ENCODE data around the gene METTL2B. TPM values are rescaled to one million over a fixed set of nuclear protein-coding genes. Genes with fewer than 3 reads are reported as not detected.

METTL2B gene
- total RNA-seq (ENCODE audit: insufficient read depth, low replicate concordance): 18.3 TPM

- peak; percentile 97 for DNase-seq (ENCODE audit: low spot score)
Observed at GRCh38 chr7:128476402-128477335, at the start of gene METTL2B. METTL2B (plus strand) TSS chr7:128476748; CDS start chr7:128476766, 18 bp downstream.

- peak; percentile 70 for DNase-seq (ENCODE audit: low spot score)
Observed at GRCh38 chr7:128427289-128427891, 49.2 kb upstream of the METTL2B start.

- no peak for DNase-seq (ENCODE audit: low spot score)
Observed at GRCh38 chr7:128430207-128430606, 46.3 kb upstream of the METTL2B start.

GRCh38 chr7:128431221-128431620, 45.3 kb upstream of the METTL2B start:
- no peak for DNase-seq (ENCODE audit: low spot score)

- no peak for DNase-seq (ENCODE audit: low spot score)
Observed at GRCh38 chr7:128431754-128432153, 44.8 kb upstream of the METTL2B start.

GRCh38 chr7:128434413-128435326, 41.9 kb upstream of the METTL2B start:
- DNase-seq (ENCODE audit: low spot score): no peak

- peak; percentile 33 for DNase-seq (ENCODE audit: low spot score)
Observed at GRCh38 chr7:128435327-128435686, 41.2 kb upstream of the METTL2B start.

- DNase-seq (ENCODE audit: low spot score): no peak
Observed at GRCh38 chr7:128437426-128438332, 38.9 kb upstream of the METTL2B start.

- no peak for DNase-seq (ENCODE audit: low spot score)
Observed at GRCh38 chr7:128442356-128442755, 34.2 kb upstream of the METTL2B start.

GRCh38 chr7:128443831-128444600, 32.5 kb upstream of the METTL2B start:
- DNase-seq (ENCODE audit: low spot score): no peak

- DNase-seq (ENCODE audit: low spot score): no peak
Observed at GRCh38 chr7:128446306-128446705, 30.2 kb upstream of the METTL2B start.

- DNase-seq (ENCODE audit: low spot score): no peak
Observed at GRCh38 chr7:128447941-128448564, 28.5 kb upstream of the METTL2B start.

GRCh38 chr7:128448751-128449302, 27.7 kb upstream of the METTL2B start:
- no peak for DNase-seq (ENCODE audit: low spot score)

GRCh38 chr7:128450409-128450808, 26.1 kb upstream of the METTL2B start:
- DNase-seq (ENCODE audit: low spot score): no peak

GRCh38 chr7:128450913-128451312, 25.6 kb upstream of the METTL2B start:
- no peak for DNase-seq (ENCODE audit: low spot score)

GRCh38 chr7:128452552-128452951, 24.0 kb upstream of the METTL2B start:
- no peak for DNase-seq (ENCODE audit: low spot score)

GRCh38 chr7:128453836-128454804, 22.4 kb upstream of the METTL2B start:
- DNase-seq (ENCODE audit: low spot score): peak; percentile 96

Measured in umbilical cord (tissue), 2 donors.